HepG2 (cell line): ENCODE data around the gene SETD3. TPM values are rescaled to one million over a fixed set of nuclear protein-coding genes. Genes with fewer than 3 reads are reported as not detected.

ENCODE experiments used
- ATAC-seq: fragments of 200-7000 bp; cut with Tn5 transposase; 3 replicates; pipeline ENCODE4 v1.9.1; 2020; ENCODE audit warnings: mild to moderate bottlenecking, moderate library complexity
- BruUV-seq: library from RNA; stranded (reverse); fragments of 400-500 nt; replicated peaks from 2 replicates; lab custom pipeline; 2021; lab: Mats Ljungman, UMichigan
- CTCF ChIA-PET: fragments of 300-600 bp; formaldehyde crosslinking; extraction: SDS; loops from one replicate; lab custom pipeline; 2021; ENCODE audit warnings: low total read pairs, inconsistent platforms, low intra/inter-chr PET ratio; lab: Yijun Ruan, JAX
- POLR2A ChIA-PET: fragments of 350-600 bp; sonication (Branson Sonifier 250); formaldehyde crosslinking; loops from one replicate; lab custom pipeline; 2020; ENCODE audit warnings: antibody characterized with exemption, inconsistent platforms; lab: Yijun Ruan, JAX
- DNase-seq: peaks from one replicate; pipeline ENCODE4 v3.0.0-alpha.2; 2015; ENCODE audit warnings: low spot score
- FAIRE-seq: peaks from 3 replicates; lab custom pipeline; 2011; peaks lifted over from hg19 to GRCh38; lab: Jason Lieb, UNC
- H2AFZ ChIP-seq: one replicate; pipeline ENCODE4 v1.6.1; 2011; ENCODE audit warnings: low read length, inconsistent platforms
- H3K27ac ChIP-seq: fragments of 300-600 bp; 3 replicates; pipeline ENCODE4 v1.8.0; 2011; ENCODE audit warnings: mixed run types, mild to moderate bottlenecking, mixed read lengths, low read length, inconsistent platforms; ENCODE audit not compliant: insufficient read depth; ENCODE audit errors: extremely low read length
- H3K27me3 ChIP-seq, 2 experiments: fragments of 200-600 bp in 1 of 2; 2 replicates in 1 of 2; 3 replicates in 1 of 2; pipeline versions ENCODE4 v1.6.0 to v1.8.0; 2011; ENCODE audit warnings: low read length in 2 of 2, mild to moderate bottlenecking in 2 of 2, moderate library complexity in 2 of 2, inconsistent platforms in 1 of 2; ENCODE audit not compliant: insufficient read depth in 2 of 2, control insufficient read depth in 1 of 2
- H3K36me3 ChIP-seq, 2 experiments: fragments of 200-600 bp in 1 of 2; replicated peaks in 1 of 2; 2 replicates in 1 of 2; 3 replicates in 1 of 2; pipeline versions ENCODE4 v1.5.1 to v1.8.0; 2011; ENCODE audit warnings: low read length in 2 of 2, inconsistent platforms in 1 of 2; ENCODE audit not compliant: insufficient read depth in 2 of 2, control insufficient read depth in 1 of 2
- H3K4me1 ChIP-seq: 2 replicates; pipeline ENCODE4 v1.5.1; 2012; ENCODE audit warnings: low read length, inconsistent platforms; ENCODE audit not compliant: insufficient read depth
- H3K4me2 ChIP-seq: 2 replicates; pipeline ENCODE4 v1.6.0; 2011; ENCODE audit warnings: low read depth, low read length, inconsistent platforms
- H3K4me3 ChIP-seq, 3 experiments: fragments of 200-600 bp in 1 of 3; sonication (generic), shearing (Covaris generic) in 1 of 3; replicated peaks in 1 of 3; 2 replicates each; pipeline ENCODE4 v1.5.1; 2011 to 2016; ENCODE audit warnings: low read length in 3 of 3, inconsistent platforms in 2 of 3, low read depth in 2 of 3, mild to moderate bottlenecking in 2 of 3, control low read depth in 1 of 3, mixed read lengths in 1 of 3; ENCODE audit not compliant: insufficient read depth in 1 of 3
- H3K79me2 ChIP-seq: one replicate; pipeline ENCODE4 v1.6.1; 2011; ENCODE audit warnings: low read length, inconsistent platforms; ENCODE audit not compliant: insufficient read depth
- H3K9ac ChIP-seq: 2 replicates; pipeline ENCODE4 v1.6.0; 2011; ENCODE audit warnings: mild to moderate bottlenecking, low read depth, low read length, inconsistent platforms; ENCODE audit not compliant: insufficient read depth
- H3K9me3 ChIP-seq: 2 replicates; pipeline ENCODE4 v1.5.1; 2012; ENCODE audit warnings: mild to moderate bottlenecking, low read length
- H4K20me1 ChIP-seq: 2 replicates; pipeline ENCODE4 v1.6.0; 2011; ENCODE audit warnings: inconsistent platforms, mild to moderate bottlenecking, low read length, moderate library complexity; ENCODE audit not compliant: insufficient read depth
- AGO2 ChIP-seq: fragments of 200-400 bp; formaldehyde crosslinking; optimal IDR thresholded peaks from 2 replicates; pipeline ENCODE3; 2017; ENCODE audit warnings: mild to moderate bottlenecking, low read depth, low read length, moderate library complexity
- EED ChIP-seq: sonication (generic); formaldehyde crosslinking; IDR thresholded peaks from 2 replicates; pipeline ENCODE4 v1.5.0; 2020; ENCODE audit warnings: mild to moderate bottlenecking, missing genetic modification reagents
- FOXO4 ChIP-seq: sonication (generic); formaldehyde crosslinking; conservative IDR thresholded peaks from 2 replicates; pipeline ENCODE4 v1.8.1; 2023; ENCODE audit warnings: missing genetic modification reagents
- GZF1 ChIP-seq: sonication (generic); formaldehyde crosslinking; IDR thresholded peaks from 2 replicates; pipeline ENCODE4 v1.5.1; 2020; ENCODE audit warnings: mild to moderate bottlenecking, missing genetic modification reagents
- MAZ ChIP-seq, 2 experiments: sonication (generic) in 1 of 2; formaldehyde crosslinking in 1 of 2; IDR thresholded peaks; 2 replicates each; pipeline versions ENCODE4 v1.5.0 to v1.6.1; 2012 to 2020; ENCODE audit warnings: low read depth in 2 of 2, mild to moderate bottlenecking in 2 of 2, borderline replicate concordance in 1 of 2, improper control_type of control experiment in 1 of 2, low read length in 1 of 2, missing genetic modification reagents in 1 of 2, moderate library complexity in 1 of 2
- NCOA1 ChIP-seq: sonication (generic); formaldehyde crosslinking; IDR thresholded peaks from 2 replicates; pipeline ENCODE4 v1.9.0; 2021; ENCODE audit warnings: missing genetic modification reagents
- RFXAP ChIP-seq: sonication (generic); formaldehyde crosslinking; IDR thresholded peaks from 2 replicates; pipeline ENCODE4 v1.4.0; 2020; ENCODE audit warnings: missing genetic modification reagents, borderline replicate concordance
- WGBS: methylation state at CpG from one replicate; pipeline ENCODE4 v1.1.6; 2017; ENCODE audit warnings: low lambda C conversion rate; 5-methylcytosine and 5-hydroxymethylcytosine counted together
- in situ Hi-C: cut with HindIII; loops from 2 replicates; pipeline ENCODE4 v1.10.0; 2017; ENCODE audit warnings: low pct_unique_long_range_greater_than_20kb; ENCODE audit not compliant: extremely low pct_ligation_motif_present
- intact Hi-C: fragments of 100-400 bp; cut with micrococcal nuclease; formaldehyde crosslinking; loops from one replicate; pipeline ENCODE4 v1.10.0; 2022; ENCODE audit not compliant: unreplicated experiment
- polyA plus RNA-seq, 8 experiments: library from polyadenylated mRNA; depleted of rRNA in 3 of 8; stranded (reverse) in 7 of 8; unstranded in 1 of 8; fragments of >200 nt; fragmentation: Illumina TruSeq in 4 of 8; extraction: Trizol in 4 of 8; gene quantifications; 2 replicates each; pipeline versions ENCODE4 v1.2.1 to v1.2.3, GENCODE V29; 2011 to 2016; ENCODE audit warnings: low read depth in 4 of 8, missing spikeins in 1 of 8, mixed read lengths in 1 of 8; ENCODE audit not compliant: insufficient read depth in 1 of 8
- total RNA-seq, 5 experiments: library from RNA; depleted of rRNA; stranded (reverse); fragments of >200 nt; fragmentation: Illumina TruSeq; extraction: Trizol; gene quantifications; 2 replicates each; pipeline ENCODE4 v1.2.3, GENCODE V29; 2016; ENCODE audit warnings: low read depth in 1 of 5

SETD3 gene
- total and polyA plus RNA-seq, 2 of the 13 experiments (the other 11 are each of a cell fraction or from before 2014, with no cell fraction given): 30.3 to 67.1 TPM

GRCh38 chr14:99515301-99516155 lies 34.9 kb upstream of the SETD3 start:
- intact Hi-C loops (no loop called here), in situ Hi-C loops (no loop called here)
- BruUV-seq: no TSS peak
- ATAC-seq: no peak
- H3K27me3 ChIP-seq: no peaks in the 10 kb centered on the region
- H3K9ac ChIP-seq: no peak overlapping the region
- H3K27ac ChIP-seq: no peak overlapping the region
- no peak for FAIRE-seq
- WGBS: 100% methylated on average over 8 of the region's 27 CpGs
- peaks cover 31% of the 10 kb centered on the region; the same call in 1 of the 2 replicates for H4K20me1 ChIP-seq
- H3K79me2 ChIP-seq: no peaks in the 10 kb centered on the region
- ChIA-PET POLR2A (no interaction called here), CTCF (interaction anchor here (1.2 kb wide), 1 partner anchor 113 kb away, joined by 4 read pairs; no protein-coding TSS in a partner anchor)
- H3K4me1 ChIP-seq: no peaks in the 10 kb centered on the region
- no peak overlapping the region for H3K4me2 ChIP-seq
- no peak for DNase-seq
- peaks cover 18 to 46% of the 10 kb centered on the region in 2 experiments; a peak in 4 of 5 replicates for H3K36me3 ChIP-seq
- H3K9me3 ChIP-seq: no peaks in the 10 kb centered on the region
- H2AFZ ChIP-seq: no peak overlapping the region
- no peak overlapping the region for H3K4me3 ChIP-seq
- TF ChIP-seq MAZ (IDR thresholded peaks at IDR 0.05; ENCODE audit: borderline replicate concordance, low read depth, low read length) (no peak), MAZ (CRISPR knock-in tag; IDR thresholded peaks at IDR 0.05; ENCODE audit: low read depth) (no peak), GZF1 (no peak), RFXAP (CRISPR knock-in tag) (no peak), AGO2 (peak; percentile 13), NCOA1 (CRISPR knock-in tag) (no peak), FOXO4 (CRISPR knock-in tag) (0 out of 2 replicates have a peak, but pooled peaks have one; percentile 56), EED (CRISPR knock-in tag) (no peak)
